PFSK-1 (cell line): ENCODE measurements around the gene SCTR.

ENCODE experiments used
- FOXP2 ChIP-seq: optimal IDR thresholded peaks from 2 replicates; pipeline ENCODE3; 2011; ENCODE audit warnings: borderline replicate concordance, control low read depth, inconsistent platforms; ENCODE audit not compliant: insufficient read depth; ENCODE audit errors: extremely low read length, extremely low read depth
- POLR2AphosphoS5 ChIP-seq: IDR thresholded peaks from 2 replicates; pipeline ENCODE4 v1.6.1; 2012; ENCODE audit warnings: low read depth, mild to moderate bottlenecking, control low read depth, low read length, moderate library complexity
- SIN3A ChIP-seq: IDR thresholded peaks from 2 replicates; pipeline ENCODE4 v1.6.1; 2012; ENCODE audit warnings: mild to moderate bottlenecking, low read length, moderate library complexity, borderline replicate concordance; ENCODE audit not compliant: insufficient read depth
- TAF1 ChIP-seq: IDR thresholded peaks from 2 replicates; pipeline ENCODE4 v1.6.1; 2012; ENCODE audit warnings: low read length, control low read depth, borderline replicate concordance; ENCODE audit not compliant: insufficient read depth
- TF ChIP-seq, protein P1 (sequence below), 2 experiments: IDR thresholded peaks; 2 replicates each; pipeline versions ENCODE4 v1.6.1 to v1.8.0; 2011 to 2012; ENCODE audit warnings: low read depth in 2 of 2, low read length in 2 of 2, control low read depth in 1 of 2, inconsistent platforms in 1 of 2, mild to moderate bottlenecking in 1 of 2, moderate library complexity in 1 of 2; ENCODE audit not compliant: insufficient read depth in 1 of 2

The SCTR gene

DNA sequence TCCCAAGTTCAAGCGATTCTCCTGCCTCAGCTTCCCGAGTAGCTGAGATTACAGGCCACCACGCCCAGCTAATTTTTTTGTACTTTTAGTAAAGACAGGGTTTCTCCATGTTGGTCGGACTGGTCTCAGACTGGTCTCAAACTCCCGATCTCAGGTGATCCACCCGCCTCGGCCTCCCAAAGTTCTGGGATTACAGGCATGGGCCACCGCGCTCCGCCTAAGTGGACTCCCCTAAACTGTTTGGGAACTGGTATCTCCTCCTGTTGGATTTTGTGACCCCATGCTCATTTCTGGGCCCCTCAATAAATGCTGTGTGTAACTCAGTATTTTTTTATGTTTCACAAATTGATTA, 5.2 kb downstream of the SCTR start:
- TF ChIP-seq POLR2AphosphoS5, result no peak
- no peak for TF ChIP-seq SIN3A
- no peak for TF ChIP-seq TAF1
- TF ChIP-seq, protein P1, sequence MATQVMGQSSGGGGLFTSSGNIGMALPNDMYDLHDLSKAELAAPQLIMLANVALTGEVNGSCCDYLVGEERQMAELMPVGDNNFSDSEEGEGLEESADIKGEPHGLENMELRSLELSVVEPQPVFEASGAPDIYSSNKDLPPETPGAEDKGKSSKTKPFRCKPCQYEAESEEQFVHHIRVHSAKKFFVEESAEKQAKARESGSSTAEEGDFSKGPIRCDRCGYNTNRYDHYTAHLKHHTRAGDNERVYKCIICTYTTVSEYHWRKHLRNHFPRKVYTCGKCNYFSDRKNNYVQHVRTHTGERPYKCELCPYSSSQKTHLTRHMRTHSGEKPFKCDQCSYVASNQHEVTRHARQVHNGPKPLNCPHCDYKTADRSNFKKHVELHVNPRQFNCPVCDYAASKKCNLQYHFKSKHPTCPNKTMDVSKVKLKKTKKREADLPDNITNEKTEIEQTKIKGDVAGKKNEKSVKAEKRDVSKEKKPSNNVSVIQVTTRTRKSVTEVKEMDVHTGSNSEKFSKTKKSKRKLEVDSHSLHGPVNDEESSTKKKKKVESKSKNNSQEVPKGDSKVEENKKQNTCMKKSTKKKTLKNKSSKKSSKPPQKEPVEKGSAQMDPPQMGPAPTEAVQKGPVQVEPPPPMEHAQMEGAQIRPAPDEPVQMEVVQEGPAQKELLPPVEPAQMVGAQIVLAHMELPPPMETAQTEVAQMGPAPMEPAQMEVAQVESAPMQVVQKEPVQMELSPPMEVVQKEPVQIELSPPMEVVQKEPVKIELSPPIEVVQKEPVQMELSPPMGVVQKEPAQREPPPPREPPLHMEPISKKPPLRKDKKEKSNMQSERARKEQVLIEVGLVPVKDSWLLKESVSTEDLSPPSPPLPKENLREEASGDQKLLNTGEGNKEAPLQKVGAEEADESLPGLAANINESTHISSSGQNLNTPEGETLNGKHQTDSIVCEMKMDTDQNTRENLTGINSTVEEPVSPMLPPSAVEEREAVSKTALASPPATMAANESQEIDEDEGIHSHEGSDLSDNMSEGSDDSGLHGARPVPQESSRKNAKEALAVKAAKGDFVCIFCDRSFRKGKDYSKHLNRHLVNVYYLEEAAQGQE (IDR thresholded peaks at IDR 0.05; ENCODE audit: insufficient read depth in 1 of 2, low read depth in 2 of 2, low read length in 2 of 2), result no peak
- TF ChIP-seq FOXP2, result no peak

DNA sequence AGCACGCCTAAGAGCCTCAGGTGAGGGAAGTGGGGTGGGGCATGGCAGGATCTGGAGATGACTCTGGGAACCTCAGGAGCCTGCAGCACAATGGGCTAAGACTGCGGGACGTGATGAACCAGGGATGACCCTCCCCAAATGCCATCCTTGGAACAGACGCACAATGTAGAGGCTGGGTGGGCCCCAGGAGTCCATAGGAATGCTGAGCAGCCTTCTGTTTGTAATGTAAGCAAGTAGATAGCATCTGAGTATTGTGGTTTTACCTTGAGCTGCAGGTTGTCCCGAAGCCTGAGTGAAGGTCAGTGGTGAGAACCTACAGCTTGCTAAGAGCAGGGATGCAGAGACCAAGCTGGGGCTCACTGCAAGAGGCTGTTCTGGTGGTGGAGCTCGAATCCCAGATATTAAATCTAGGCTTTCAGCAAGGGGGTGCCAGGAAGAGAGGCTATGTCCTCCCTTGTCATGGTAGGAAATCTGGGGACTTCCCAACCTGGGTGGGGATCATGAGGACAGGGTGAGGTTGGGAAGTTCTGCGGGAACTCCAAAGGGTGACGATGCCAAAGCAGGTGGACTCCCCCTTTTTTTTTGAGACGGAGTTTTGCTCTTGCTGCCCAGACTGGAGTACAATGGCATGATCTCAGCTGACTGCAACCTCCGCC, 5.8 kb downstream of the SCTR start:
- TF ChIP-seq, protein P1 (IDR thresholded peaks at IDR 0.05; ENCODE audit: insufficient read depth in 1 of 2, low read depth in 2 of 2, low read length in 2 of 2), result no peak
- TF ChIP-seq FOXP2 (no peak), POLR2AphosphoS5 (no peak), SIN3A (no peak), TAF1 (no peak)

- TF ChIP-seq TAF1 (no peak), POLR2AphosphoS5 (no peak), SIN3A (no peak), FOXP2 (no peak)
- TF ChIP-seq, protein P1 (IDR thresholded peaks at IDR 0.05; ENCODE audit: insufficient read depth in 1 of 2, low read depth in 2 of 2, low read length in 2 of 2), result no peak
Measured at GRCh38 chr2:119517433-119517832, 6.8 kb downstream of the SCTR start.

DNA sequence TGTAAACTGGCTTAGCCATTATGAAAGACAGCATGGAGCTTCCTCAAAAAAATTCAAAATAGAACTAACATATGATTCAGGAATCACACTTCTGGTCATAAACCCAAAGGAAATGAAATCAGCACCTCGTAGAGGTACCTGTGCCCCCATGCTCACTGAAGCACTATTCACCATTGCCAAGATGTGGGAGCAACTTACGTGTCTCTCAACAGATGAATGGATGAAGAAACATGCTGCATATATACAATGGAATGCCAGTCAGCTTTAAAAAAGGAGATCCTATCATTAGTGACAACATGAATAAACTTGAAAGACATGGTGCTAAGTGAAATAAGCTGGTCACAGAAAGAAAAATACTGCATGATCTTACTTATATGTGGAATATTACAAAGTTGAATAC, 8.2 kb downstream of the SCTR start:
- TF ChIP-seq TAF1, result no peak
- TF ChIP-seq POLR2AphosphoS5, result no peak
- TF ChIP-seq, protein P1 (IDR thresholded peaks at IDR 0.05; ENCODE audit: insufficient read depth in 1 of 2, low read depth in 2 of 2, low read length in 2 of 2), result no peak
- no peak for TF ChIP-seq FOXP2
- no peak for TF ChIP-seq SIN3A

DNA sequence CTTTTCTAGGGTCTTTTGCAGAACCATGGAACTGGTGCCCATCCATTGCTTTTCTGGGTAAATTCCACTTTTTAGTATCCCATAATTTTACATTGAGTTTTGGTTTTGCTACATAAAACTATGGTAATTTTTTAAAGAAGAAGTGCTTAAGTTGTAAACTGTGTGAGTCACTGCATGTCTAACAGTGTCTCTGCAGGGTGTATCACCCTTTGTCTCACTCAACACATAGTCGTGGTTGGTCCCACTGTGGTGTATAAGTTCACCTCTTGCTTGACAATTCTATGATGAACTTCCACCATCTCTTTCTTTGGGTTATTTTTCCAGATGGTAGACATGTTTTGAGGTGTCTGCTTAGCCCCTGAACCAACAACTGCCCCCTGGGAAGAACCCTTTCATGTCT, 10.5 kb downstream of the SCTR start:
- TF ChIP-seq, protein P1 (IDR thresholded peaks at IDR 0.05; ENCODE audit: insufficient read depth in 1 of 2, low read depth in 2 of 2, low read length in 2 of 2), result no peak
- TF ChIP-seq TAF1 (no peak), POLR2AphosphoS5 (no peak), SIN3A (no peak), FOXP2 (no peak)
